ENCODE measurements around the gene ITGAE.

DNA sequence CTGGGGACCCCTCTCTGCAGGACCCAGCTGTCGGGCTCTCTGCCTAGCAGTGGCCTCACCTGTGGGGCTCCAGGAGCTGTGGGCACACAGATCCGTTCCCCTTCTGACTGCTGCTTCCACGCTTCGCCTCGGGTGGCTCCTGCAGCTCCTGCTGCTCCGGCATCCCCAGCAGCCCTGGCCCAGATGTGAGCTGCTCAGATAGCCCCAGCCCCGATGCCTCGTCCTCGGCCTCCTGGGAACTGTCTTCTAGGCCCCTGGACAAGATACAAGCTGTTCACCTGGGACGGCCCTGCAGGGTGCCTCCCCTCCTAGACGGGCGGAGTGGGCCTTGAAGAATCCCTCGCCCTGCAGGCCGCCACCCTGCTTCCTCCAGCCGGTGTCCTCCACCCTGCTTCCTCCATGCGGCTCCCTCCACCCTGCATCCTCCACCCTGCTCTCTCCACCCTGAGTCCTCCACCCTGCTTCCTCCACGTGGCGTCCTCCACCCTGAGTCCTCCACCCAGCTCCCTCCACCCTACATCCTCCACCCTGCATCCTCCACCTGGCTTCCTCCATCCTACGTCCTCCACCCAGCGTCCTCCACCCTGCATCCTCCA, 121.4 kb downstream of the ITGAE start:
- TF ChIP-seq, protein P1, sequence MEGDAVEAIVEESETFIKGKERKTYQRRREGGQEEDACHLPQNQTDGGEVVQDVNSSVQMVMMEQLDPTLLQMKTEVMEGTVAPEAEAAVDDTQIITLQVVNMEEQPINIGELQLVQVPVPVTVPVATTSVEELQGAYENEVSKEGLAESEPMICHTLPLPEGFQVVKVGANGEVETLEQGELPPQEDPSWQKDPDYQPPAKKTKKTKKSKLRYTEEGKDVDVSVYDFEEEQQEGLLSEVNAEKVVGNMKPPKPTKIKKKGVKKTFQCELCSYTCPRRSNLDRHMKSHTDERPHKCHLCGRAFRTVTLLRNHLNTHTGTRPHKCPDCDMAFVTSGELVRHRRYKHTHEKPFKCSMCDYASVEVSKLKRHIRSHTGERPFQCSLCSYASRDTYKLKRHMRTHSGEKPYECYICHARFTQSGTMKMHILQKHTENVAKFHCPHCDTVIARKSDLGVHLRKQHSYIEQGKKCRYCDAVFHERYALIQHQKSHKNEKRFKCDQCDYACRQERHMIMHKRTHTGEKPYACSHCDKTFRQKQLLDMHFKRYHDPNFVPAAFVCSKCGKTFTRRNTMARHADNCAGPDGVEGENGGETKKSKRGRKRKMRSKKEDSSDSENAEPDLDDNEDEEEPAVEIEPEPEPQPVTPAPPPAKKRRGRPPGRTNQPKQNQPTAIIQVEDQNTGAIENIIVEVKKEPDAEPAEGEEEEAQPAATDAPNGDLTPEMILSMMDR (IDR thresholded peaks at IDR 0.05): no peak
- TF ChIP-seq EZH2phosphoT487 (IDR thresholded peaks at IDR 0.05) (no peak), EZH2 (IDR thresholded peaks at IDR 0.05) (no peak)
